Activated T-cell treated with anti-CD3 and anti-CD28 coated beads, Interleukin-2, amount 50 U/mL, for 4 hours (primary cell): ENCODE measurements around the gene CEP76. TPM values are rescaled to one million over a fixed set of nuclear protein-coding genes. Genes with fewer than 3 reads are reported as not detected.
"Not testable (repeated sequence)": the region's sequence is repeated elsewhere in the genome, so short reads cannot be mapped to it uniquely, and the experiment has no call there.

ENCODE experiments used
- ATAC-seq, 2 donors: fragments of 200-7000 bp; cut with Tn5 transposase; one replicate each; pipeline ENCODE4 v1.10.0; 2021
- DNase-seq: peaks from one replicate; pipeline ENCODE4 v3.0.0-alpha.2; 2020
- H3K27me3 Mint-ChIP-seq: one replicate; pipeline ENCODE4 v1.8.0; 2021; ENCODE audit warnings: low read depth, mixed read lengths
- H3K36me3 Mint-ChIP-seq: one replicate; pipeline ENCODE4 v1.8.0; 2022; ENCODE audit warnings: mixed read lengths; ENCODE audit not compliant: insufficient read depth
- H3K4me1 Mint-ChIP-seq: one replicate; pipeline ENCODE4 v1.8.0; 2021; ENCODE audit warnings: low read depth, mixed read lengths
- H3K4me3 Mint-ChIP-seq: one replicate; pipeline ENCODE4 v1.8.0; 2021; ENCODE audit warnings: mild to moderate bottlenecking, moderate library complexity, mixed read lengths
- H3K9me3 Mint-ChIP-seq: one replicate; pipeline ENCODE4 v1.8.0; 2021; ENCODE audit warnings: mixed read lengths
- total RNA-seq, 3 donors: library from RNA; stranded (reverse); gene quantifications; one replicate each; pipeline ENCODE4 v1.2.1, GENCODE V29; 2021

Gene CEP76
- total RNA-seq, 3 donors from 2014 or later = 11.1 to 12.3 (median 11.5) TPM

GRCh38 chr18:12643756-12644155 is 58.8 kb downstream of the CEP76 start:
- not testable (repeated sequence) for DNase-seq, H3K36me3 Mint-ChIP-seq, H3K4me3 Mint-ChIP-seq, H3K4me1 Mint-ChIP-seq, H3K9me3 Mint-ChIP-seq, ATAC-seq
- H3K27me3 Mint-ChIP-seq = peaks cover 22% of the 10 kb centered on the region

- ATAC-seq (no peak), DNase-seq (no peak)
- Mint-ChIP-seq H3K4me1 (no peaks in the 10 kb centered on the region), H3K4me3 (no peak overlapping the region), H3K27me3 (peaks cover 17% of the 10 kb centered on the region), H3K9me3 (no peaks in the 10 kb centered on the region), H3K36me3 (no peaks in the 10 kb centered on the region)
These were observed 61.7 kb downstream of the CEP76 start for GRCh38 chr18:12640881-12641200.

- ATAC-seq = no peak
- Mint-ChIP-seq H3K27me3 (peaks cover 13% of the 10 kb centered on the region), H3K9me3 (no peaks in the 10 kb centered on the region), H3K4me1 (no peaks in the 10 kb centered on the region), H3K36me3 (no peaks in the 10 kb centered on the region), H3K4me3 (no peak overlapping the region)
- no peak for DNase-seq
These were observed 62.3 kb downstream of the CEP76 start for GRCh38 chr18:12639990-12640880.

GRCh38 chr18:12638644-12639124 is 63.8 kb downstream of the CEP76 start:
- Mint-ChIP-seq H3K4me3 (no peak overlapping the region), H3K36me3 (no peaks in the 10 kb centered on the region), H3K9me3 (no peaks in the 10 kb centered on the region), H3K27me3 (peaks cover 13% of the 10 kb centered on the region), H3K4me1 (no peaks in the 10 kb centered on the region)
- DNase-seq (no peak), ATAC-seq (no peak)

GRCh38 chr18:12637901-12638643 is 64.5 kb downstream of the CEP76 start:
- H3K27me3 Mint-ChIP-seq = peaks cover 10% of the 10 kb centered on the region

GRCh38 chr18:12637393-12637792 is 65.1 kb downstream of the CEP76 start:
- Mint-ChIP-seq H3K36me3 (no peaks in the 10 kb centered on the region), H3K4me1 (no peaks in the 10 kb centered on the region), H3K27me3 (peaks cover 9% of the 10 kb centered on the region), H3K9me3 (no peaks in the 10 kb centered on the region), H3K4me3 (no peak overlapping the region)
- DNase-seq (no peak), ATAC-seq (no peak)

More at GRCh38 chr18:12637901-12638643, 64.5 kb downstream of the CEP76 start:
- DNase-seq (no peak), ATAC-seq (no peak)
- Mint-ChIP-seq H3K4me1 (no peaks in the 10 kb centered on the region), H3K36me3 (no peaks in the 10 kb centered on the region), H3K4me3 (no peak overlapping the region), H3K9me3 (no peaks in the 10 kb centered on the region)

GRCh38 chr18:12631831-12632477 is 70.6 kb downstream of the CEP76 start:
- Mint-ChIP-seq H3K27me3 (no peaks in the 10 kb centered on the region), H3K4me1 (no peaks in the 10 kb centered on the region)
- no peak for DNase-seq

GRCh38 chr18:12630136-12630535 is 72.4 kb downstream of the CEP76 start:
- no peak for ATAC-seq
- Mint-ChIP-seq H3K4me3 (no peak overlapping the region), H3K27me3 (no peaks in the 10 kb centered on the region), H3K9me3 (no peaks in the 10 kb centered on the region), H3K36me3 (no peaks in the 10 kb centered on the region), H3K4me1 (no peaks in the 10 kb centered on the region)
- DNase-seq = no peak

More at GRCh38 chr18:12631831-12632477, 70.6 kb downstream of the CEP76 start:
- Mint-ChIP-seq H3K4me3 (no peak overlapping the region), H3K9me3 (no peaks in the 10 kb centered on the region), H3K36me3 (no peaks in the 10 kb centered on the region)
- no peak for ATAC-seq

- DNase-seq = no peak
- H3K36me3 Mint-ChIP-seq = no peaks in the 10 kb centered on the region
- no peaks in the 10 kb centered on the region for H3K4me1 Mint-ChIP-seq
- ATAC-seq = no peak
- H3K4me3 Mint-ChIP-seq = no peak overlapping the region
- H3K27me3 Mint-ChIP-seq = no peaks in the 10 kb centered on the region
- no peaks in the 10 kb centered on the region for H3K9me3 Mint-ChIP-seq
These were observed 73.5 kb downstream of the CEP76 start for GRCh38 chr18:12628706-12629702.

GRCh38 chr18:12627199-12627598 is 75.3 kb downstream of the CEP76 start:
- DNase-seq, H3K27me3 Mint-ChIP-seq, H3K4me3 Mint-ChIP-seq, H3K4me1 Mint-ChIP-seq, ATAC-seq, H3K9me3 Mint-ChIP-seq, H3K36me3 Mint-ChIP-seq: not testable (repeated sequence)

GRCh38 chr18:12625241-12625640 is 77.3 kb downstream of the CEP76 start:
- H3K9me3 Mint-ChIP-seq = no peaks in the 10 kb centered on the region
- no peak overlapping the region for H3K4me3 Mint-ChIP-seq
- H3K4me1 Mint-ChIP-seq = no peaks in the 10 kb centered on the region
- ATAC-seq (no peak), DNase-seq (no peak)
- H3K36me3 Mint-ChIP-seq = no peaks in the 10 kb centered on the region
- H3K27me3 Mint-ChIP-seq = no peaks in the 10 kb centered on the region
